ENCODE measurements around the gene PEMT.

DNA sequence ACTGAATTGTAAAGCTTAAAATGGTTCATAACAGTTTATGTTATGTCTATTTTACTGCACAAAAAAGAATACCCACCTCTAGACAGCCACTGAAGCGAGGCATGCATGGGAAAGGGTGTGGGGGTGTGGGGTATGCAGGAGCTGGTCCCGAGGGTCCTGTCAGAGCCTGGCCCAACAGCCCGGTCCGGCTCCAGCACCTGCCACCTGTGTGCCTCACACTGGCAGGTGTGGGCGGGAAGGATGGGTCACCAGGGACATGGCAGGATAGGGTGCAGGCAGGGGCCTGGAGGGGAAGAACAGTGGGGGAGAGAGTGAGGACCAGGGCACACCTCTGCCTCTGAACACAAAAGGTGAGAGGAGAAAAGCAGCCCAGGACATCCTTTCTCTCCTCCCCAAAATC lies 72.6 kb downstream of the PEMT start:
- no peak for TF ChIP-seq CTCF (IDR thresholded peaks at IDR 0.05)
- TF ChIP-seq POLR2A (IDR thresholded peaks at IDR 0.05) = no peak
